ENCODE measurements around the gene IFITM5. TPM values are rescaled to one million over a fixed set of nuclear protein-coding genes. Genes with fewer than 3 reads are reported as not detected.

IFITM5 gene
- total RNA-seq, 6 experiments from 2014 or later: not detected

GRCh38 chr11:291281-292210, 7.8 kb downstream of the IFITM5 start:
- intact Hi-C loops (cut with DNase I): loop anchor here in 1 of 2 donors (5.0 kb wide), 1 partner anchor 76 kb away; the partner anchor contains the start of gene B4GALNT4
- H3K27me3 ChIP-seq: no peaks in the 10 kb centered on the region
- H3K27ac ChIP-seq: no peak overlapping the region
- DNase-seq: peak; percentile 20 to 54 (median 50)
- WGBS (ENCODE audit: insufficient coverage, low coverage, low lambda C conversion rate, missing lambda C conversion rate): 100% methylated on average over 5 of the region's 44 CpGs
- H3K4me3 ChIP-seq: no peak overlapping the region
- no peaks in the 10 kb centered on the region for H3K36me3 ChIP-seq
- ATAC-seq: no peak
- no peaks in the 10 kb centered on the region for H3K4me1 ChIP-seq
- no peaks in the 10 kb centered on the region for H3K9me3 ChIP-seq
- TF ChIP-seq POLR2A (IDR thresholded peaks at IDR 0.05) (no peak), CTCF (IDR thresholded peaks at IDR 0.05) (no peak)

- Histone ChIP-seq H3K9me3 (no peaks in the 10 kb centered on the region), H3K4me1 (no peaks in the 10 kb centered on the region), H3K27me3 (no peaks in the 10 kb centered on the region), H3K36me3 (no peaks in the 10 kb centered on the region), H3K4me3 (no peak overlapping the region), H3K27ac (no peak overlapping the region)
- ATAC-seq (no peak), DNase-seq (peak; percentile 20 to 51 (median 47))
- TF ChIP-seq POLR2A (IDR thresholded peaks at IDR 0.05): no peak
- TF ChIP-seq CTCF (IDR thresholded peaks at IDR 0.05): no peak
- intact Hi-C loops (cut with DNase I): loop anchor here in 1 of 2 donors (5.0 kb wide), 1 partner anchor 77 kb away; the partner anchor contains the start of gene B4GALNT4
- 83% methylated on average over 2 of the region's 13 CpGs for WGBS (ENCODE audit: insufficient coverage, low coverage, low lambda C conversion rate, missing lambda C conversion rate)
Observed at GRCh38 chr11:290621-291231, 8.6 kb downstream of the IFITM5 start.

- TF ChIP-seq CTCF (IDR thresholded peaks at IDR 0.05) (no peak), POLR2A (IDR thresholded peaks at IDR 0.05) (no peak)
- no peaks in the 10 kb centered on the region for H3K9me3 ChIP-seq
- H3K27me3 ChIP-seq: no peaks in the 10 kb centered on the region
- ATAC-seq: no peak
- intact Hi-C loops (cut with DNase I): loop anchor here in 1 of 2 donors (5.0 kb wide), 1 partner anchor 77 kb away; the partner anchor contains the start of gene B4GALNT4
- H3K36me3 ChIP-seq: no peaks in the 10 kb centered on the region
- WGBS (ENCODE audit: insufficient coverage, low coverage, low lambda C conversion rate, missing lambda C conversion rate): 82% methylated on average over 5 of the region's 48 CpGs
- no peak overlapping the region for H3K27ac ChIP-seq
- peak; percentile 22 to 60 (median 56) for DNase-seq
- H3K4me1 ChIP-seq: no peaks in the 10 kb centered on the region
- peak overlapping the region; percentile 30 to 68 (median 67) for H3K4me3 ChIP-seq
Observed at GRCh38 chr11:289712-290620, 9.4 kb downstream of the IFITM5 start.

DNA sequence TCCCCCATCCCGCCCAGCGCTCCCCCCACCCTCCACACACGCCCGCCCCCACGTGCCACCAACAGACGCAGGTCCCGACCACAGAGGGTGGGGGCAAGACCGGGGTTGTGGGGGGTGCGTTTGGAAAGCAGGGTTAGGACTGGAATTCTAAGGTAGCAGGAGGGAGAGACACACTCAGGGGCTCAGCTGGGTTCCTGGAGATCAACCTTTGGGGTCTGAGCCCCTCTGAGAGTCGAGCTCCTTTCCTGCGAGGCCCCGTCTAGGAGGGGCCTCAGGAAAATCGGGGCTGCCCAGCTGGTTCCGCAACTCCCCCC, 10.0 kb downstream of the IFITM5 start:
- peak overlapping the region; percentile 30 to 68 (median 67) for H3K4me3 ChIP-seq
- WGBS (ENCODE audit: insufficient coverage, low coverage, low lambda C conversion rate, missing lambda C conversion rate): 31% methylated on average over 5 of the region's 14 CpGs
- intact Hi-C loops (cut with DNase I): no loop called here

More for the DNA sequence above, 10.0 kb downstream of the IFITM5 start:
- DNase-seq (no peak), ATAC-seq (no peak)
- H3K27ac ChIP-seq: peak overlapping the region in 2 of 3 donors; percentile 10 to 65
- TF ChIP-seq CTCF (IDR thresholded peaks at IDR 0.05): no peak
- no peak for TF ChIP-seq POLR2A (IDR thresholded peaks at IDR 0.05)
- H3K4me1 ChIP-seq: no peaks in the 10 kb centered on the region
- no peaks in the 10 kb centered on the region for H3K36me3 ChIP-seq
- H3K27me3 ChIP-seq: no peaks in the 10 kb centered on the region
- H3K9me3 ChIP-seq: no peaks in the 10 kb centered on the region

Data from right lobe of liver (tissue), 6 donors.